Erythroblast (primary cell): Measurements from ENCODE around the gene BIRC6.

Source experiments
- GATA1 ChIP-seq: IDR thresholded peaks from 2 replicates; pipeline ENCODE4 v1.6.1; 2011; ENCODE audit warnings: low read depth, mild to moderate bottlenecking, control low read depth, low read length, moderate library complexity
- POLR2A ChIP-seq: IDR thresholded peaks from 2 replicates; pipeline ENCODE4 v1.6.1; 2011; ENCODE audit warnings: mild to moderate bottlenecking, low read length

GRCh38 chr2:32399221-32399620 lies 42.4 kb downstream of the BIRC6 start:
- TF ChIP-seq POLR2A = no peak
- no peak for TF ChIP-seq GATA1
